Kidney (tissue), 14 donors: ENCODE data around the gene POLR2L. TPM values are rescaled to one million over a fixed set of nuclear protein-coding genes. Genes with fewer than 3 reads are reported as not detected.

Experiments used
- DNase-seq, 5 donors: peaks; one replicate each; pipeline ENCODE4 v3.0.0-alpha.2; 2013 to 2020
- FAIRE-seq: peaks from 2 replicates; lab custom pipeline; 2012; peaks lifted over from hg19 to GRCh38; lab: Jason Lieb, UNC
- H3K27ac ChIP-seq, 2 donors: one replicate each; pipeline ENCODE4 v1.7.0; 2013; ENCODE audit warnings: low read depth in 2 of 2, low read length in 2 of 2, inconsistent platforms in 1 of 2
- H3K27me3 ChIP-seq: one replicate; pipeline ENCODE4 v1.7.1; 2013; ENCODE audit warnings: low read length, inconsistent platforms; ENCODE audit not compliant: control insufficient read depth, insufficient read depth
- H3K36me3 ChIP-seq, 3 donors: one replicate each; pipeline versions ENCODE4 v1.7.0 to v1.7.1; 2013; ENCODE audit warnings: low read length in 3 of 3, control low read depth in 1 of 3, inconsistent platforms in 1 of 3; ENCODE audit not compliant: insufficient read depth in 3 of 3, control insufficient read depth in 2 of 3
- H3K4me1 ChIP-seq, 3 donors: one replicate each; pipeline versions ENCODE4 v1.7.0 to v1.7.1; 2013; ENCODE audit warnings: low read length in 3 of 3, inconsistent platforms in 1 of 3, low read depth in 1 of 3; ENCODE audit not compliant: control insufficient read depth in 2 of 3, insufficient read depth in 2 of 3
- H3K4me3 ChIP-seq, 3 donors: one replicate each; pipeline versions ENCODE4 v1.7.0 to v1.8.1; 2013; ENCODE audit warnings: low read length in 3 of 3, control low read depth in 1 of 3, inconsistent platforms in 1 of 3
- H3K9ac ChIP-seq, 3 donors: one replicate each; pipeline versions ENCODE4 v1.7.0 to v1.7.1; 2013; ENCODE audit warnings: low read length in 3 of 3, control low read depth in 1 of 3, inconsistent platforms in 1 of 3
- H3K9me3 ChIP-seq, 3 donors: one replicate each; pipeline versions ENCODE4 v1.7.0 to v1.7.1; 2013; ENCODE audit warnings: low read length in 3 of 3, control low read depth in 1 of 3, inconsistent platforms in 1 of 3; ENCODE audit not compliant: control insufficient read depth in 2 of 3, insufficient read depth in 1 of 3
- intact Hi-C: fragments of 100-400 bp; cut with DNase I; formaldehyde crosslinking; loops from one replicate; pipeline ENCODE4 v1.11.1; 2022
- polyA plus RNA-seq: library from polyadenylated mRNA; stranded (reverse); fragments of 350-450 nt; fragmentation: Illumina TruSeq; extraction: RNeasy Lipid Tissue Mini Kit (QIAGEN cat#74804); gene quantifications from one replicate; pipeline ENCODE4 v1.2.3, GENCODE V29; 2014; ENCODE audit warnings: low read depth, low replicate concordance; ENCODE audit not compliant: insufficient read depth
- total RNA-seq: library from RNA; stranded (reverse); fragmentation: NEBNext Ultra II Directional; extraction: Animal tissue kit (Norgen Biotek cat#: 25700); gene quantifications from one replicate; pipeline ENCODE4 v1.2.1, GENCODE V29; 2021
- TF ChIP-seq, protein P1 (sequence below): IDR thresholded peaks from 3 replicates; pipeline ENCODE4 v1.5.1; 2012; ENCODE audit warnings: mild to moderate bottlenecking, moderate library complexity, borderline replicate concordance; ENCODE audit not compliant: insufficient read depth; ENCODE audit errors: extremely low read depth
- donor health status: control.
- donor health status: control.
- donor health status: control.
- donor health status: control.
- donor health status: control.
- donor health status: DM: yes; HTN: yes; CAD: no.
- donor health status: Normal renal cell carcinoma (clear cell type).

The POLR2L gene
- total and polyA plus RNA-seq, 2 donors from 2014 or later, result 107 to 376 TPM

DNA sequence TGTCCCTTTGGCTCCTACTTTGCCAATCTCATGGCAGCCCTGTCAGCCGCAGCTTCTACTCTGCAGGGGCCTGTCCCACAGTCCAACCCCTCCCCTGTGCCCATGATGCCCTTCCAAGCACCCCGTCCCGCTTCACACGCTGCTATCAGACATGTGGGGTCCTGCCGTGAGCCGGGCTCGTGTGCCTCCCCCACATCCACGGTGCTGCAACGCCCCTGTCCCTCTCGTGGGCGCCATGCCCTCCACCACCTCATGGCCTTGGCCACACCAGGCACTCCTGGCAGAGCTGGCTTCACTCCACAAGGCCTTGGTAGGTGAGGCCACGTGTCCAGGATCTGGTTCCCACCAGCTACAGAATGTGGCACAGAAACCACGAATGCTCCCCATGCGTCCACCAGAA lies 45.3 kb upstream of the POLR2L start:
- Histone ChIP-seq H3K9ac (no peak overlapping the region), H3K27me3 (no peaks in the 10 kb centered on the region), H3K4me1 (no peaks in the 10 kb centered on the region), H3K27ac (no peak overlapping the region), H3K9me3 (no peaks in the 10 kb centered on the region), H3K36me3 (peaks cover 0 to 3% (median 0%) of the 10 kb centered on the region in 3 donors), H3K4me3 (no peak overlapping the region)
- intact Hi-C loops, result no loop called here
- FAIRE-seq, result no peak
- TF ChIP-seq, protein P1, sequence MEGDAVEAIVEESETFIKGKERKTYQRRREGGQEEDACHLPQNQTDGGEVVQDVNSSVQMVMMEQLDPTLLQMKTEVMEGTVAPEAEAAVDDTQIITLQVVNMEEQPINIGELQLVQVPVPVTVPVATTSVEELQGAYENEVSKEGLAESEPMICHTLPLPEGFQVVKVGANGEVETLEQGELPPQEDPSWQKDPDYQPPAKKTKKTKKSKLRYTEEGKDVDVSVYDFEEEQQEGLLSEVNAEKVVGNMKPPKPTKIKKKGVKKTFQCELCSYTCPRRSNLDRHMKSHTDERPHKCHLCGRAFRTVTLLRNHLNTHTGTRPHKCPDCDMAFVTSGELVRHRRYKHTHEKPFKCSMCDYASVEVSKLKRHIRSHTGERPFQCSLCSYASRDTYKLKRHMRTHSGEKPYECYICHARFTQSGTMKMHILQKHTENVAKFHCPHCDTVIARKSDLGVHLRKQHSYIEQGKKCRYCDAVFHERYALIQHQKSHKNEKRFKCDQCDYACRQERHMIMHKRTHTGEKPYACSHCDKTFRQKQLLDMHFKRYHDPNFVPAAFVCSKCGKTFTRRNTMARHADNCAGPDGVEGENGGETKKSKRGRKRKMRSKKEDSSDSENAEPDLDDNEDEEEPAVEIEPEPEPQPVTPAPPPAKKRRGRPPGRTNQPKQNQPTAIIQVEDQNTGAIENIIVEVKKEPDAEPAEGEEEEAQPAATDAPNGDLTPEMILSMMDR, result no peak
- DNase-seq, result no peak

GRCh38 chr11:886568-886967 lies 44.2 kb upstream of the POLR2L start:
- FAIRE-seq, result no peak

GRCh38 chr11:884578-885070 lies 42.3 kb upstream of the POLR2L start:
- TF ChIP-seq, protein P1, result no peak
- Histone ChIP-seq H3K4me3 (no peak overlapping the region), H3K9ac (no peak overlapping the region), H3K9me3 (no peaks in the 10 kb centered on the region), H3K36me3 (peaks cover 0 to 3% (median 0%) of the 10 kb centered on the region in 3 donors), H3K27me3 (no peaks in the 10 kb centered on the region), H3K4me1 (no peaks in the 10 kb centered on the region), H3K27ac (no peak overlapping the region)
- intact Hi-C loops, result no loop called here
- no peak for DNase-seq
- no peak for FAIRE-seq

More at GRCh38 chr11:886568-886967, 44.2 kb upstream of the POLR2L start:
- Histone ChIP-seq H3K36me3 (peaks cover 0 to 3% (median 0%) of the 10 kb centered on the region in 3 donors), H3K9me3 (no peaks in the 10 kb centered on the region), H3K4me3 (no peak overlapping the region), H3K4me1 (no peaks in the 10 kb centered on the region), H3K9ac (no peak overlapping the region), H3K27me3 (no peaks in the 10 kb centered on the region), H3K27ac (no peak overlapping the region)
- intact Hi-C loops, result no loop called here
- TF ChIP-seq, protein P1, result no peak
- DNase-seq, result no peak

DNA sequence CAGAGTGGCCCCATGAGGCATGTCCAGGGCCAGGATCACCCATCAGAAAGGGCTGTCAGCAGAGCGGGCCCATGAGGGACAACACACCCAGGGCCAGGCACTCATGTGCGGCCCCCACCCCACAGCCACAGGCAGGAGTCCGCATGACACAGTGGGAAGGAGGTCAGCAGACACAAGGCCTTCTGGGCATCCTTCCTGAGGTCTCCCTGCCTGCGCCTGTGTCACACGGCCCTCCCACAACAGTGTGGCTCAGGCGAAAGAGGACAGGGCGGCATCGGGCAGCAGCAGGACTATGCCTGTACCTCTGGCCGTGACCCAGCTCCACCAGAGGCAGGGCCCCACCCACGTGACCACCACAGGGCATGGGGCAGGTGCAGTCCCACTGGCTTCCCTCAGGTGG lies 41.2 kb upstream of the POLR2L start:
- H3K27ac ChIP-seq, result no peak overlapping the region
- no peak overlapping the region for H3K4me3 ChIP-seq
- H3K27me3 ChIP-seq, result no peaks in the 10 kb centered on the region
- H3K9me3 ChIP-seq, result no peaks in the 10 kb centered on the region
- H3K9ac ChIP-seq, result no peak overlapping the region
- TF ChIP-seq, protein P1, result no peak
- DNase-seq, result no peak
- FAIRE-seq, result no peak
- intact Hi-C loops, result no loop called here
- H3K36me3 ChIP-seq, result peaks cover 0 to 3% (median 0%) of the 10 kb centered on the region in 3 donors
- no peaks in the 10 kb centered on the region for H3K4me1 ChIP-seq
